IPS-11a (cell line): ENCODE measurements around the gene SCAPER.
"Not testable (repeated sequence)": the region's sequence is repeated elsewhere in the genome, so short reads cannot be mapped to it uniquely, and the experiment has no call there.

Experiments
- H3K4me3 ChIP-seq: one replicate; pipeline ENCODE4 v1.5.1; 2013; ENCODE audit warnings: low read depth, low read length, control low read depth

SCAPER gene

GRCh38 chr15:76916369-76916768 is 11.2 kb upstream of the SCAPER start:
- no peak overlapping the region for H3K4me3 ChIP-seq

GRCh38 chr15:76913737-76914136 is 8.6 kb upstream of the SCAPER start:
- H3K4me3 ChIP-seq, result no peak overlapping the region

GRCh38 chr15:76912430-76912829 is 7.3 kb upstream of the SCAPER start:
- no peak overlapping the region for H3K4me3 ChIP-seq

GRCh38 chr15:76905855-76906254 is 715 bp upstream of the SCAPER start:
- peak overlapping the region; percentile 44 for H3K4me3 ChIP-seq

- peak overlapping the region; percentile 44 for H3K4me3 ChIP-seq
Observed at GRCh38 chr15:76904461-76905012, 603 bp downstream of the SCAPER start.

GRCh38 chr15:76903251-76903681 is 1.9 kb downstream of the SCAPER start:
- no peak overlapping the region for H3K4me3 ChIP-seq

- H3K4me3 ChIP-seq, result no peak overlapping the region
Observed at GRCh38 chr15:76901965-76902364, 3.2 kb downstream of the SCAPER start.

- H3K4me3 ChIP-seq, result not testable (repeated sequence)
Observed at GRCh38 chr15:76899931-76900310, 5.2 kb downstream of the SCAPER start.

- H3K4me3 ChIP-seq, result not testable (repeated sequence)
Observed at GRCh38 chr15:76899176-76899930, 5.8 kb downstream of the SCAPER start.

- no peak overlapping the region for H3K4me3 ChIP-seq
Observed at GRCh38 chr15:76898102-76898501, 7.0 kb downstream of the SCAPER start.

- H3K4me3 ChIP-seq, result no peak overlapping the region
Observed at GRCh38 chr15:76894174-76894573, 11.0 kb downstream of the SCAPER start.

- H3K4me3 ChIP-seq, result not testable (repeated sequence)
Observed at GRCh38 chr15:76892836-76893235, 12.3 kb downstream of the SCAPER start.

GRCh38 chr15:76887280-76888141 is 17.6 kb downstream of the SCAPER start:
- H3K4me3 ChIP-seq, result not testable (repeated sequence)

- H3K4me3 ChIP-seq, result no peak overlapping the region
Observed at GRCh38 chr15:76885212-76885611, 19.9 kb downstream of the SCAPER start.

- no peak overlapping the region for H3K4me3 ChIP-seq
Observed at GRCh38 chr15:76875911-76876310, 29.2 kb downstream of the SCAPER start.

- not testable (repeated sequence) for H3K4me3 ChIP-seq
Observed at GRCh38 chr15:76873066-76873465, 32.1 kb downstream of the SCAPER start.

- no peak overlapping the region for H3K4me3 ChIP-seq
Observed at GRCh38 chr15:76871930-76872329, 33.2 kb downstream of the SCAPER start.

GRCh38 chr15:76868740-76869139 is 36.4 kb downstream of the SCAPER start:
- no peak overlapping the region for H3K4me3 ChIP-seq

GRCh38 chr15:76866716-76867321 is 38.3 kb downstream of the SCAPER start:
- H3K4me3 ChIP-seq, result no peak overlapping the region

GRCh38 chr15:76866008-76866407 is 39.1 kb downstream of the SCAPER start:
- no peak overlapping the region for H3K4me3 ChIP-seq

GRCh38 chr15:76865548-76865991 is 39.6 kb downstream of the SCAPER start:
- H3K4me3 ChIP-seq, result no peak overlapping the region
